Activated CD4-positive, alpha-beta T cell treated with anti-CD3 and anti-CD28 coated beads for 4 hours (primary cell): ENCODE measurements around the gene UACA.
"Not testable (repeated sequence)": the region's sequence is repeated elsewhere in the genome, so short reads cannot be mapped to it uniquely, and the experiment has no call there.

Experiments used
- DNase-seq, 2 donors: peaks; one replicate each; pipeline ENCODE4 v3.0.0-alpha.2; 2020

Gene UACA

DNA sequence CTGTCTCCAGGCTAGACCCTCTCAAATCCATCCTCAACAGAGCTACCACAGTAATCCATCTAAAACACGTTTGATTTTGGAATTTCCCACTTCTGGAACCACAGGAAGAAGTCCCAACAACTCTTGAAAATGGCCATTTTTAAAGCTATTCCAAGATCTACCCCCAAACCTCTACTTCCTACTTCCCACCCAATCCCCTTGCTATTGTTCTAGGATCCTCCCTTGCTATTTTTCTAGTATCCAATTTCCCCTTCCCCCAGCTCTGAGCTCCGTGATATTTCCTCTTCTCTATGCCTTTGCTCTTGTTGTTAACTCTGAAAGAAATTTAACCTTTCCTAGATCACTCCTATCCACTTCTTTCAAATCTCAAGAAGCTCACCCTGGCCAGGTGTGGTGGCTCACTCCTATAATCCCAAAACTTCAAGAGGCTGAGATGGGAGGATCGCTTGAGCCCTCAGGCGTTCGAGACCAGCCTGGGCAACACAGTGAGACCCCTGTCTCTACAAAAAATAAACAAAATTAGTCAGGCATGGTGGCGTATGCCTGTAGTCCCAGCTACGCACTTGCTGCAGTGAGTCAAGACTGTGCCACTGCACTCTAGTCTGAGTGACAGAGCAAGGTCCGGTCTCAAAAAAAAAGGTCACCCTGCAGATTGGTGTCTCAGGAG lies 13.0 kb downstream of the UACA start:
- no peak for DNase-seq

DNA sequence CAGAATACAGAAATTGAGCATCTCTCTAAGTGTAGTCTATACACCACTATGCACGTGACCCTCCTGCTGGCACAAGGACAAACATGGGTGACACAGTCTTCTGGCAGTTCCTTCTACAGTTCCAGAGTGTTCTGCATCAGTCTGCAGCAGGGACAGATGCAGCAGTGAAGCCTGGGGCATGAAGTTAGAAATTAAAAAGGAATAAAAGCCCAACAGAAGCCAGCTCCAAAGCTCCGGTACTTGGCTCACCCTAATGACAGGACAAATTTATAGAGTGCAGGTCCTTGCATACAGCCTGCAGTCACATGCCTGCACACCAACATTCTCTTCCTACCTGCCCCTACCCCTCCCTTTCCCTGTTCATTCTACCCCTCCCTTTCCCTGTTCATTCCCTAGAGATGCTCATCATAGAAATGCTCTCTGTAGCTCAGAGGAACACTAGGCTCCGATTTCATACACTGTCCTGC lies 15.0 kb downstream of the UACA start:
- no peak for DNase-seq

DNA sequence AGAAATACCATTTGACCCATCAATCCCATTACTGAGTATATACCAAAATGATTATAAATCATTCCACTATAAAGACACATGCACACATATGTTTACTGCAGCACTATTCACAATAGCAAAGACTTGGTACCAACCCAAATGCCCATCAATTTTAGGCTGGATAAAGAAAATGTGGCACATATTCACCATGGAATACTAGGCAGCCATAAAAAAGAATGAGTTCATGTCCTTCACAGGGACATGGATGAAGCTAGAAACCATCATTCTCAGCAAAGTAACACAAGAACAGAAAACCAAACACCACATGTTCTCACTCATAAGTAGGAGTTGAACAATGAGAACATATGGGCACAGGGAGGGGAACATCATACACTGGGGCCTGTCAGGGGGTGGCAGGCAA lies 16.8 kb downstream of the UACA start:
- DNase-seq, result not testable (repeated sequence)

DNA sequence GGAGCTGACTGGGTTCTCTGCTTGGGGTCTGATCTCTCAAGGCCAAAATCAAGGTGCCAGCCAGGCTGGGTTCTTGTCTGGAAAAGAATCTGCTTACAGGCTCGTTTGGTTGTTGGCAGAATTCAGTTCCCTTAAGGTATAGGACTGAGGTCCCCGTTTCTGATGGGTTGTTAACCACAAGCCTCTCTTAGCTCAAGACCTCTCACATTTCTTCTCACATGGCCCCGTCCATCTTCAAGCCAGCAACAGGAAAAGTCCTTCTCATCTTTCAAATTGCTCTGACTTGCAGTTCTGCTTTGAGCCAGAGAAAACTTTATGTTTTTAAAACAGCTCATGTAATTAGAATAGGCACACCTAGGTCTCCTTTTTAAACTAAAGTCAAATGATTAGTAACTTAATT lies 20.4 kb downstream of the UACA start:
- DNase-seq, result no peak

DNA sequence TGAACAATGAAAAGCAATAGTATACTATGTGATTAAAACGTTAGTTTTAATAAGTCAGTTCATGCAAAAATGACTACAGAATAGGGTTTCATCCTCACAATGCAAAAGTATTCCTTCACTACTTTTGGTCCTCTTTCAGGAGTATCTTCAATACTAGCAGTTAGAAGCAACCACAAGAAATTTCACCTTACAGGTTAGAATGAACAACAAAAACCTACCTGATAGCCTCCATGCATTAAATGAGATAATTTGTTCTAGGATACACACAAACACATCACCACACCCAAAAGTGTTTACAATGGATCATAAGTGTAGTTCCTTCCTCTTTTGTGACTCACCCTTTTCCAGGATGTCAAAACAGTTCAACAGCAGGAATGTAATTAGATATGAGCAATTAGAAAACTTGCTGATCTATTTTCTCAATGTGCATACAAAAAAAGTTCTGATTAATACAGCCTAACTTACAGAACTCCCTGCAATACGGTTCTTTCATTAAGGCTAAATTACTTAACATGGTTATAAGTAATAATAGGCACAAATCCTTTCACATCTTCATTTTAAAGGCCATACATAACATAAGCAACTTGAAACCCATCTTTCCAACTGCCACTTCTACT lies 21.6 kb downstream of the UACA start:
- no peak for DNase-seq

DNA sequence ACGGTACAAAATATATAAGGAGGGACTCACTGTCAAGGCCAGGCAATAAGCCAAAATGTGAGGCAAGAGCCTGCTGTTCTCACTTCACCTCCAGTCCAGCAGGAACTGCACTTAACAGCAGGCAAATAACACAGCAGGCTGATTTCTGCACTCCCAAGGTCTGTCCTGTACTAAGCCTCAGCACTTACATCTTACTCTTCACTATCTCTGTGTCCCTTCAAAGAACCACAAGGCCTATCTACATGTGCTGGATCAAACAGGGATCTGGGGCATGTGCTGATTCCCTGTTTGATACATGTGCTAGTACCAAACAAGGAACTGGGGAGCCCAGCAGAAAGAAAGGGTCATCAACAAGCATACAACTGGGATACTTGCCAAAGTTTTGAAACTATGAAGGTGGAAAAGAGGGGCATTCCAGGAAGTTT lies 22.2 kb downstream of the UACA start:
- no peak for DNase-seq

DNA sequence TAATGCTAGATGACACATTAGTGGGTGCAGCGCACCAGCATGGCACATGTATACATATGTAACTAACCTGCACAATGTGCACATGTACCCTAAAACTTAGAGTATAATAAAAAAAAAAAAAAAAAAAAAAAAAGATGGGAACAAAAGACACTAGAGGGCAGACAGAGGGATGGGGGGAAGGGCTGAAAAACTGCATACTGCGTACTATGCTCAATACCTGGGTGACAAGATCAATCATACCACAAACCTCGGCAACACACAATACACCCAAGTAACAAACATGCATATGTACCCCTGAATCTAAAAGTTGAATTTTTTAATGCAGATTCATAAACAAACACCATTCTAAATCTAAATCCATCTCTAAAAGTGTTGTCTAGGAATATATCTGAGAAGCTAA lies 28.3 kb downstream of the UACA start:
- not testable (repeated sequence) for DNase-seq

DNA sequence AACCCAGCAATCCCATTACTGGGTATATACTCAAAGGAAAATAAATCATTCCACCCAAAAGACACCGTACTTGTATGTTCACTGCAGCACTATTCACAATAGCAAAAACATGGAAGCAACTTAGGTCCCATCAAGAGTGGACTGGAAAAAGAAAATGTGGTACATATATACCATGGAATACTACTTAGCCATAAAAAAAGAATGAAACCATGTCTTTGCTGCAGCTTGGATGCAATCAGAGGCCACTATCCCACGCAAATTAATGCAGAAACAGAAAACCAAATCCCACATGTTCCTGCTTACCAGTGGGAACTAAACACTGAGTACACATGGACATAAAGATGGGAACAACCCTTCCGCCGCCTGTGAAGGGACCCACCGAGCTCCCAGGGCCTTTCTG lies 34.2 kb downstream of the UACA start:
- DNase-seq, result no peak

DNA sequence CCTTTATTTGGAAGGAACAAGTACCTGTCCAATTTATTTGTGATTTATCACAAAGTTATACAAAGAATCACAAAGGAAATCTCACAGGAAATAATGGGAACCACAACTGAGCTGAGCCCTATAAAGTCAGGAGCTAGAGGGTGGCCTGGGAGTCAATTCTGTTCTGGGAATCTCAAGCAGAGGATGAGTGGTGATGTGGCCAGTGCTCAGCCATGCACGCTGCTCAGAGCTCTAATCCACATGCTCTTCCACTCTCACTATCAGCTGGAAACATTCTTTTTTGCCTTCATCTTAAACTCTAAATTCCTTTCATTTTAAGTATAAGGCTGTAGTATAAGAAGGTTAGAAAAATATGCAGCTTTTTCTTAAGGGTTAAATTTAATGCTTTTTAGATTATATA lies 36.6 kb downstream of the UACA start:
- DNase-seq, result no peak

DNA sequence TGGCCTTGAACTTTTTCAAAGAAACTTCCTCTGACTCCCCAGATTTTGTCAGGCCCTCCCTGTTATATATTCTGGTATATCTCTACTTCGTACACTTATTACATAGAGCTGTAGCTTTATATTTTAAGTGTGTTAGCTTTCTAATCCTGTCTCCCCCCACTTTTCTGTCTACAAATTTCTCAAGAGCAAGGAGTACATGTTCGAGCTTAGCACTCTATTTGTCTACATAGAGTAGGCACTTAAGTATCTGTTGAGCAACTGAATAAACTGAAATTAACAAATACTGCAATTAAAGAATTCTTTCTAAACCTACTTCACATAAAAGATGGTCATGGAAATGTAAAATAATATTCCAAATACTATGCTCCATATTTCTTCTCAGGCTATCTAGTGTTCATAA lies 39.4 kb downstream of the UACA start:
- DNase-seq, result no peak

DNA sequence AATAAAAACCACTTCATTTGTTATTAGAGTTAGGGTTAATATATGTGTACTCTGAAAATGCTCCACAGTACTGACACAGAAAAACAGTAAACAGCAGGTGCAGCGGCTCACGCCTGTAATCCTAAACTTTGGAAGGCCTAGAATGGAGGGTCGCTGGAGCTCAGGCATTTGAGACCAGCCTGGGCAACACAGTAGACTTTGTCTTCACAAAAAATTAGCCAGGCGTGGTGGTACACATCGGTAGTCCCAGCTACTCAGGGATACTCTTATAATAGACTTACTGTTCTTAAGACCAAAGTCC lies 40.3 kb downstream of the UACA start:
- no peak for DNase-seq

DNA sequence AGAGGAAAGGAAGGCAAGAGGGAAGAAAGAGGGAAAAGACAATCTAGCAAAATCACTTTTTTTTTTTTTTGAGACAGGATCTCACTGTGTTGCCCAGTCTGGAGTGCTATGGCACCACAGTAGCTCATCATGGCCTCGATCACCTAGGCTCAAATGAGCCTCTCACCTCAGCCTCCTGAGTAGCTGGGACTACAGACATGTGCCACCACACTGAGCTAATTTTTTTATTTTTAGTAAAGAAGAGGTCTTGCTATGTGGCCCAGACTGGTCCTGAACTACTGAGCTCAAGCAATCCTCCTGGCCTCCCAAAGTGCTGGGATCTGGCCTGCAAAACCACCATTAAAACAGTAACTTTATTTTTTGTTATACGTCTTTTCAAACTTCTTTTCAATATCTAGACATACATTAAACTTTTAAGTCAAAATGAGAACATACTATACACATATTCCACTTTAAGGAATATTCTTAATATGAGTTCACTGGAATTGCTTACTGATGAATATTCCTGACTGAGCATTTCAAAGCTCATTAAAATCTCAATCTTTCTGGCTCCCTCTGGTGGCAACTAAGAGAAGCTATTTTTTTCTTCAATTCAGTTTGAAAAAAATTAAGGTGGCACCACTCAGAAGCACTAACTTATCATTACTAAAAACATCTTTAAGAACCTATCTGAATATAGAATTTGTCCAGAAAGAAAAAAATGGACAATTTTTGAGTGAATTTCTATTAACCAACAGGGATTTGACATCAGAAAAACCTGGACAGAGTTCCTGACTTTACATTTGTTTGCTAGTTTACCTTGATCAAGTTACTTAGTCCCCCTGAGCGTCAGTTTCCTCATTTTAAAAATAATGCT lies 40.9 kb downstream of the UACA start:
- DNase-seq, result no peak

DNA sequence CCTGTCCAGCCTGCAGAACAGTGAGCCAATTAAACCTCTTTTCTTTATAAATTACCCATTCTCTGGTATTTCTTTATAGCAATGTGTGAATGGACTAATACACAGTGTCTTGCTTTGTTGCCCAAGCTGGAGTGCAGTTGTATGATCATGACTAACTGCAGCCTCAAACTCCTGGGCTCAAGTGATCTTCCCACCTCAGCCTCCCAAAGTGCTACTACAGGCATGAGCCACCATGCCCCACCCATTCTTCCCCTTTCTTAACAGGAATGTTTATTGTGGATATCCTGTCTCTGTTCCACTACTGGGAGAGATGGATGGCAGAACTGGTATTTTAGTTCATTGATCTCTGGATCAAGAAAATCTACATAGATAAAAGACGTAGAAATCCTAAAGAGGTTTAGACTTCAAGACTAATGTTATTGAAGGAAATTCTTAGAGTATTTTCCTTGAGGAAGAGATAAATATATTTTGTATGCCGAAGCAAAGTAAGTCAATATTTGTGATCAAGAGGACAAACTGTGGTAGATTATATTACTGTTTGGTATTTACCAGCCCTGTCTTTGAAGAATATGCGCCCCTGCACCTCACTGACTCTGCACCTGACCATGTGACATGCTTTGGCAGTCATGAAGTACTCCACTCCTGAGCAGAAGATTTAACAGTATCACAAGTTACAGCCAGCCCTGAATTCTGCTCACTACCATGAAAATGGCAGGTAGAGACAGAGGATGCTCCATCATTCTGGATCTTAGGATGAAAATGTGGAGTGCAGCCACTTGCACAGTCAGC lies 42.9 kb downstream of the UACA start:
- DNase-seq, result no peak

DNA sequence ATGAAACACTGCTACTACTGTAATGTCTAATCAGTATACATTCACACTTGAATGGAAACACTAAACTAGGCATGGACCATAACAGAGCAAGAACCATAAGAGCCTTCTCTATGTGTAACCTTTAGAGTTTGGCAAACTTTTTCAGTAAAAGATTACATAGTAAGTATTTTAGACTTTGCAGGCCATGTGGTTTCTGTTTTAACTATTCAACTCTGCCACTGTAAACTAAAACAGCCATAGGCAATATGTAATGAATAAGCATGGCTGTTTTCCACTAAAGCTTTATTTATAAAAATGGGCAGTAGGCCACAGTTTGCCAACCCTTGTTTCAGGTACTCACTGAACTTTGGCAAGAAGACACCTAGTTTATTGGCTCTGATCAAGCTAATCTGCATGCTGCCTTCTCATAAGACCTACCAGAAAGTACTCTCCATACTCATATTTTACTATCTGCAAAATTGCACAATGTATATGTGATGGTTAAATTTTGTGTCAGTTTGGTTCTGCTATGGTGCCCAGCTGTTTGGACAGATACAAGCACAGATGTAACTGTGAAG lies 46.0 kb downstream of the UACA start:
- DNase-seq, result no peak

DNA sequence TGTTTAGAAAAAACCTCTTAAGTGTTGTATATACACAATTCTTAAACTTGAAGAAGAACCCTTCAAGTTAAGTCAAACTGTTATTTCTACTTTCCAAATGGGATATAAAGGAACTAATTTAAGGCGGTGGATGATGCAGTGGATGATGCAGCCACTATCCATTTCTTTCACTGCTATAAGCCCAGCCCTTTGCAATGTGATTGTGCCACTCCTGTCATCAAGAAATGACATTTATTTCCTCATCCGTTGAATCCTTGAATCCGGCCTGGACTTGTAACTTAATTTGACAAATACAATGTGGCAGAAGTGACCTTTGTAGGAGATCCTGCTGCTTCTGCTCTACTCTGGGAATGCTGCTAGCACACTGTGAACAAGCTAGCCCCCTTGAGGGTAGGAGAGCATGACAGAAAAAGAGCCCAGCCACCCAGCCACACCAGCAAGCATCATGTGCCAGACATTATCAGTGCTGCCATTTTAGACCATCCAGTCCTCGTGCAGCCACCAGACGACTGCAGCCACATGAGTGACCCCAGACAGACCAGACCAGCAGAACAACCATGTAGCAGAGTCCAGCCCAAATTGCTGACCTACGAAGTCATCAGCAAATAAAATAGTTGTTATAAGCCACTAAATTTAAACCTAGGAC lies 47.4 kb downstream of the UACA start:
- no peak for DNase-seq

DNA sequence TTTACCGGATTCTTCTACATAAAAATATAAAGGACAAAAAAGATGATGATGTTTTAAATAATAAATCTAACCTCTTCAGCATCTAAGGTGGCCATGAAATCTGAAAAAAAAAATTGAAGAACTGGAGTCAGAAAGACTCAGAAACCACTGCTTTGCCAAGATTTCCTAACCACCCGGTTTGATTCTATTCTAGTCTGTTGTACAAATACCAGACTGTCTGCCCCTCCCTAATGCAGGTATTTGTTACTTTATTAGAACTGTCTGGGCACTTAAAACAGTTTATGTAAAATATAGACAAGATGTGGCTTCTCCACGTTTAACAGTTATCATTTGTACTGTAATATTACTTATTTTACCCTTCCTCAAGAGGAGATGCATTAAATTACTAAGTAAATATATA lies 48.8 kb downstream of the UACA start:
- no peak for DNase-seq

DNA sequence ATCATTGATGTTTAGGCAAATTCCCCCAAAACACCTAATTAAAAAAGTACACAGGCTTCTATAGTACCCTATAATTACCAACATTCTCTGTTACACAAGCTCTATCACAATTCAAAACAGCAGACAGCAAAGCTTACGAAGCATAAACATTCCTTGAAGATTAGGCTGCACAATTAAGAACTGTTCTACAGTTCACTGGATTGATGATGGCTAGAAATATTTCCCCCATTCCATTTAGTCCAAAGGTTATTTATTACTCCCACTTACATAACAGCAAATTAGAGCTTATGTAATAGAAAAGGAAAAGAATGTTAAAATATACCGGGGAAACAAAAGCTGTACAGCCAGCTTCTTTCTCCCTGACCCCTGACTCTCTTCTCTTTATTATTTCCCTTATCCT lies 49.3 kb downstream of the UACA start:
- DNase-seq, result no peak

DNA sequence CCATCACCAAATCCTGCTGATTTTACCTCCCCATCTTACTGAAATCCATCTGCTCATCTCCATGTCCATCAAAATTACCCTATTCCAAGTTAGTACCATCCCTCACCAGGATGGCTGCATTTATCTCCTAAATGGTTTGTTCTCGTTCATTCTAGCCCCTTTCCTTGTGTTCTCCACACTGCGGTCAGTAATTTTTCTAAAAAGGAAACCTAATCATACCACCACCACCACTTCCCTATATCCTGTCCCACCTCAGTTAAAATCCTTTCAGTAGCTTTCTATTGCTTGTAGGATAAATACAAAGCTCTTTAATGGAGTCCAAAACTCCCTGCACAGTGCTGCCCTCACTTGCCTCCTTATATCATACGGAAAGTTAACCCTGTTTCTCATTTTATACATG lies 51.1 kb downstream of the UACA start:
- DNase-seq, result no peak

DNA sequence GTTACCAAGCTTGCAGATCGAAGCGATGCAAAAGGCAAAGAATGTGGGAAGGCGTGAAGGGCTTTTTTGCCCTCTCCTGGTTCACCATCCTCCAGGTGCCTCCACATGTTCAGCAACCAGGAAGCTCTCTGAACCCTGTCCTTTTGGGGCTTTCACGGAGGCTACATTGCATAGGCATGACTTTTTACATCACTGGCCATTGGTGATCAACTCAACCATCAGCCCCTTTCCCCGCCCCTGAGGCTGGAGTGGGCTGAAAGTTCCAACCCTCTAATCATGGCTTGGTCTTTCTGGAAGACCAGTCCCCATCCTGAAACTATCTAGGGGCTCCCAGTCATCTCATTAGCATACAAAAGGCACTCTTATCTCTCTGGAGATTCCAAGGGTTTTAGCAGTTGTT lies 52.6 kb downstream of the UACA start:
- no peak for DNase-seq

DNA sequence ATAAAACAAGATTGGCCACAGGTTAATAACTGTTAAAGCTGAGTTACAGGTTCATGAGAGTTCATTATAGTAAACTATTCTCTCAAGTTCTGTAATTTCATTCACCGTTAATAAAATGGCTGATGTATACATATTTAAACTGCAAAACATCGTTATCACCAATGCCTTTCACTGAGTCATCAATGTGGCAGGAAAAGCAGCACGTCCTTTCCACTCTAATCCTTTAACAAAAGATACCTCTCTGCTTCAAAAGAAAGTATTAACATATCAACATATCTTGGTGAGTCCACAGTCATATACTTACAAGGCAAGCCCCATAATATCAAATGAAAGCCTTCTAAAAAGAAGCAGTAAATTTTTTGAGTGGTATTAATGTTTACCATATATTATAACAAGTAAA lies 54.5 kb downstream of the UACA start:
- no peak for DNase-seq

DNA sequence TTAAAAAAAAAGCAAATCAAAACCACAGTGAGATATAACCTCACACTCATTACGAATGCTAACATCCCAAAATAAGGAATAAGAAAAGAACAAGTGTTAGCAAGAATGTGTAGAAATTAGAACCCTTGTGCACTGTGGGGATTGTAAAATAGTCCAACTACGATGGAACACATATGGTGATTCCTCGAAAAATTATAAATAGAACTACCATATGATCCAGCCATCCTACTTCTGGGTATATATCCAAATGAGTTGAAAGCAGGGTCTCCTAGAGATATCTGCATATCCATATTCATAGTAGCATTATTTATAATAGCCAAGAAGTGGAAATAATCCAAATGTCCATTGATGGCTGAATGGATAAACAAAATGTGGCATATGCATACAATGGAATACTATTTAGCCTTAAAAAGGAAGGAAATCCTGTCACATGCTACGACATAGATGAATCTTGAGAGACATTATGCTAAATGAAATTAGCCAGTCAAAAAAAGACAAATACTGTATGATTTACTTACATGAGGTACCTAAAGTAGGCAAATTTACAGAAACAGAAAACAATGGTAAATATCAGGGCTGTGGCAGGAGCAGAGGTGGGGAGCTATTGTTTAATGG lies 55.6 kb downstream of the UACA start:
- DNase-seq, result no peak

DNA sequence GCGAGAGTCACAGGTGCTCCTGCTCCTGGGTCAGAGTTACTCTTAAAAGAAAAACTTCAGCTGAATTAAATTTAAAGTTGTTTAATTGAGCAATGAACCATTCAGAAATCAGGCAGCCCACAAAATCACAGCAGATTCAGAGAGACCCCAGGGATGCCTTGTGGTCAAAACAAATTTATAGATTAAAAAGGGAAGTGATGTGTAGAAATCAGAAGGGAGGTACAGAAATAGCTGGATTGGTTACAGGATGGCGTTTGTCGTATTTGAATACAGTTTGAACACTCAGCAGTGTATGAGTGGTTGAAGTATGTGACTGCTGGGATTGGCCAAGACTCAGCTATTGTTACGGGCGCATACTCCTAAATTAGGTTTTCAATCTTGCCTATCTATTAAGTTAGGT lies 58.6 kb downstream of the UACA start:
- no peak for DNase-seq
